Measurements from ENCODE around the gene SH3BP5L.

- TF ChIP-seq POLR2A (IDR thresholded peaks at IDR 0.05) (peak in 1 of 2 donors; percentile 91), CTCF (IDR thresholded peaks at IDR 0.05) (no peak)
Measured at GRCh38 chr1:248858891-248859889, 33.5 kb upstream of the SH3BP5L start, which contains the start of gene ZNF692.
